ENCODE data around the gene SP6. TPM values are rescaled to one million over a fixed set of nuclear protein-coding genes. Genes with fewer than 3 reads are reported as not detected.

SP6 gene
- total and polyA plus RNA-seq, 7 donors = 0.04 to 0.27 (median 0.16) TPM; not detected in 4

- Histone ChIP-seq H3K9me3 (no peaks in the 10 kb centered on the region), H3K4me3 (no peak overlapping the region), H3K27me3 (ENCODE audit: insufficient read depth in 3 of 3, low read length in 2 of 3) (no peaks in the 10 kb centered on the region), H3K27ac (peak overlapping the region; percentile 92), H3K4me1 (peaks cover 48% of the 10 kb centered on the region), H3K36me3 (ENCODE audit: insufficient read depth in 1 of 2, low read depth in 1 of 2) (peaks cover 0 to 60% of the 10 kb centered on the region in 2 donors)
- intact Hi-C loops (cut with DNase I) = loop anchor here in 1 of 2 donors (5.0 to 10.0 kb wide), 2 partner anchors 111 to 143 kb away; no protein-coding TSS in a partner anchor
- TF ChIP-seq, protein P1, sequence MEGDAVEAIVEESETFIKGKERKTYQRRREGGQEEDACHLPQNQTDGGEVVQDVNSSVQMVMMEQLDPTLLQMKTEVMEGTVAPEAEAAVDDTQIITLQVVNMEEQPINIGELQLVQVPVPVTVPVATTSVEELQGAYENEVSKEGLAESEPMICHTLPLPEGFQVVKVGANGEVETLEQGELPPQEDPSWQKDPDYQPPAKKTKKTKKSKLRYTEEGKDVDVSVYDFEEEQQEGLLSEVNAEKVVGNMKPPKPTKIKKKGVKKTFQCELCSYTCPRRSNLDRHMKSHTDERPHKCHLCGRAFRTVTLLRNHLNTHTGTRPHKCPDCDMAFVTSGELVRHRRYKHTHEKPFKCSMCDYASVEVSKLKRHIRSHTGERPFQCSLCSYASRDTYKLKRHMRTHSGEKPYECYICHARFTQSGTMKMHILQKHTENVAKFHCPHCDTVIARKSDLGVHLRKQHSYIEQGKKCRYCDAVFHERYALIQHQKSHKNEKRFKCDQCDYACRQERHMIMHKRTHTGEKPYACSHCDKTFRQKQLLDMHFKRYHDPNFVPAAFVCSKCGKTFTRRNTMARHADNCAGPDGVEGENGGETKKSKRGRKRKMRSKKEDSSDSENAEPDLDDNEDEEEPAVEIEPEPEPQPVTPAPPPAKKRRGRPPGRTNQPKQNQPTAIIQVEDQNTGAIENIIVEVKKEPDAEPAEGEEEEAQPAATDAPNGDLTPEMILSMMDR (IDR thresholded peaks at IDR 0.05) = no peak
- no peak for DNase-seq
- no peak for ATAC-seq
- 86 to 92% (median 87%) methylated on average over 18 to 20 of the region's 20 CpGs for WGBS, 3 donors
These were observed 42.7 kb downstream of the SP6 start for GRCh38 chr17:47808036-47808829.

DNA sequence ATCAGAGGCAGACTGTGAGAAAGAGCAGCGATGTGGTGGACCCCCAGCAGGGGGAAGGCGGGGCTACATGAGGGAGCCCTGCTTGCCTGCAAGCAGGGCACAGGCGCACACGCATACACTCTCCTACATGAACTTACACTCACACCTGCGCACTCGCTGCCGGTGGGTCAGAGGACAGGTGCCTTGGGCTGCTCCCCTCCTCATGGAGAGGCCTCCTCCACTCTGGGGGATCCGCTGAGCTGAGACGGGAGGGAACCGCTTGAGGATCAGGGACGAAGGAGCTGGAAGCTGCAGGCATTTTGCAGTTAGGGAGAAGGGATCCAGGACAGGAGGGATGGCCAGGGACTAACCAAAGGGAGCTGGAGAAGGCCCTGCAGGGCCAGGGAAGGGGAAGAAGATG lies 43.5 kb downstream of the SP6 start:
- no peak for ATAC-seq
- Histone ChIP-seq H3K4me3 (no peak overlapping the region), H3K27me3 (ENCODE audit: insufficient read depth in 3 of 3, low read length in 2 of 3) (no peaks in the 10 kb centered on the region), H3K4me1 (peaks cover 45% of the 10 kb centered on the region), H3K36me3 (ENCODE audit: insufficient read depth in 1 of 2, low read depth in 1 of 2) (peaks cover 0 to 52% of the 10 kb centered on the region in 2 donors), H3K9me3 (no peaks in the 10 kb centered on the region), H3K27ac (peak overlapping the region; percentile 92)
- intact Hi-C loops (cut with DNase I) = loop anchor here in 1 of 2 donors (5.0 to 10.0 kb wide), 2 partner anchors 110 to 143 kb away; no protein-coding TSS in a partner anchor
- DNase-seq = no peak
- WGBS, 3 donors = 79 to 87% (median 85%) methylated on average over 10 to 11 of the region's 11 CpGs
- TF ChIP-seq, protein P1 (IDR thresholded peaks at IDR 0.05) = no peak

DNA sequence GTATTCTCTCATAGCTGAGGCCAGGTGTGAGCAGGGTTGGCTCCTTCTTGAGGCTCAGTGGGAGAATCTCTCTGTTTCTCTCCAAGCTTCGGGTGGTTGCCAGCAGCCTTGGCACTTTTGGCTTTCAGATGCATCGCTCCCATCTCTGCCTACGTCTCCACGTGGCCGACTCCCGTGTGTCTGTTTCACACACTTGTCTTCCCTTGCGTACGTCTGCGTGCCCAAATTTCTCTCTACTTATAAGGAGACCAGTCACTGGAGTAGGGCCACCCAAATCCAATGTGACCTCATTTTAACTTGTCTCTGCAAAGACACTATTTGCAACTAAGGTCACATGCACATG lies 44.1 kb downstream of the SP6 start:
- H3K4me3 ChIP-seq = no peak overlapping the region
- ATAC-seq (peak in 2 of 4 donors; percentile 2 to 14), DNase-seq (no peak)
- H3K9me3 ChIP-seq = no peaks in the 10 kb centered on the region
- TF ChIP-seq, protein P1 (IDR thresholded peaks at IDR 0.05) = no peak
- WGBS, 3 donors = 28 to 88% (median 31%) methylated on average over 9 of the region's 9 CpGs
- intact Hi-C loops (cut with DNase I) = loop anchor here in 1 of 2 donors (5.0 to 10.0 kb wide), 2 partner anchors 110 to 142 kb away; no protein-coding TSS in a partner anchor
- no peaks in the 10 kb centered on the region for H3K27me3 ChIP-seq (ENCODE audit: insufficient read depth in 3 of 3, low read length in 2 of 3)
- H3K36me3 ChIP-seq (ENCODE audit: insufficient read depth in 1 of 2, low read depth in 1 of 2) = peaks cover 0 to 48% of the 10 kb centered on the region in 2 donors
- H3K4me1 ChIP-seq = peaks cover 45% of the 10 kb centered on the region
- H3K27ac ChIP-seq = peak overlapping the region; percentile 92

DNA sequence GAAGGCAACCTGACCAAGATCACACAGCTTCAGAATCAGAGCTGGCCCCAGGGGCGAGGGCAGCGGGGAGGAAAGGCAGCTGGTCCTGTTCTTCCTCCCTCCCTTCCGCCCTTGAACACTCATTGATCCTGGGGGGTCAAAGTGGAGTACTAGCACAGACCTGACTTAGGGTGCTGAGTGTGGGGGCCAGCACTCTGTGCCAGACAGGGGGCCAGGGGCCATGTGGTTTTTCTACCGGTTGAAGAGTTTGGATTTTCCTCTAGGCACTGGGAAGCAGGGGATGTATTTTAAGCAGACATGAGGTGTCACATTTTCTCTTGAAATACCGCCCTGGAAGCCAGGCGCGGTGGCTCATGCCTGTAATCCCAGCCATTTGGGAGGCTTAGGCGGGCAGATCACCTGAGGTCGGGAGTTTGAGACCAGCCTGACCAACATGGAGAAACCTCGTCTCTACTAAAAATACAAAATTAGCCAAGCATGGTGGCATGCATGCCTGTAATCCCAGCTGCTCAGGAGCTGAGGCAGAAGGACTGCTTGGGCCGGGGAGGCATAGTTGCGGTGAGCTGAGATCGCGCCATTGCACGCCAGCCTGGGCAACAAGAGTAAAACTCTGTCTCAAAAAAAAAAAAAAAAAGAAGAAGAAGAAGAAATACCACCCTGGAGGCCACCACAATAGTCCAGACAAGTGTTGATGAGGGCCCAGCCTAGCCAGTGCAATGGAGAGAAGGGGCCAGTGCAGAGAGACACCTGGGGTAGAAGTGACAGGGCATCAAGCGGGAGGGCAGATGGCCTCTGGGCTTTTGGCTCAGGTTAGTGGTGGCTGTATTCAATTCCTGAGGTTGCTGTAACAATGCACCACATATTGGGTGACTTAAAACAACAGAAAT lies 44.7 kb downstream of the SP6 start:
- WGBS, 3 donors = 30 to 61% (median 39%) methylated on average over 16 of the region's 16 CpGs
- Histone ChIP-seq H3K9me3 (no peaks in the 10 kb centered on the region), H3K27ac (peak overlapping the region; percentile 92), H3K4me1 (peaks cover 43% of the 10 kb centered on the region), H3K4me3 (no peak overlapping the region), H3K27me3 (ENCODE audit: insufficient read depth in 3 of 3, low read length in 2 of 3) (no peaks in the 10 kb centered on the region), H3K36me3 (ENCODE audit: insufficient read depth in 1 of 2, low read depth in 1 of 2) (peaks cover 0 to 44% of the 10 kb centered on the region in 2 donors)
- TF ChIP-seq, protein P1 (IDR thresholded peaks at IDR 0.05) = no peak
- DNase-seq = peak in 1 of 2 donors; percentile 76
- peak; percentile 70 to 78 (median 74) for ATAC-seq
- intact Hi-C loops (cut with DNase I) = loop anchor here in 1 of 2 donors (5.0 to 10.0 kb wide), 2 partner anchors 109 to 141 kb away; no protein-coding TSS in a partner anchor
